HepG2 (cell line): Measurements from ENCODE around the gene CAP2. TPM values are rescaled to one million over a fixed set of nuclear protein-coding genes. Genes with fewer than 3 reads are reported as not detected.

Experiments
- CBFB ChIP-seq: sonication (generic); formaldehyde crosslinking; IDR thresholded peaks from 2 replicates; pipeline ENCODE4 v1.4.0; 2020; ENCODE audit warnings: missing genetic modification reagents
- CBX5 ChIP-seq: sonication (generic); formaldehyde crosslinking; IDR thresholded peaks from 2 replicates; pipeline ENCODE4 v1.4.0; 2020; ENCODE audit warnings: missing genetic modification reagents, borderline replicate concordance
- FOSL1 ChIP-seq: sonication (generic); formaldehyde crosslinking; IDR thresholded peaks from 2 replicates; pipeline ENCODE4 v1.9.0; 2021; ENCODE audit warnings: missing genetic modification reagents, borderline replicate concordance
- FOSL2 ChIP-seq: sonication (generic); formaldehyde crosslinking; IDR thresholded peaks from 2 replicates; pipeline ENCODE4 v1.4.0; 2020; ENCODE audit warnings: missing genetic modification reagents
- GFI1 ChIP-seq: sonication (generic); formaldehyde crosslinking; IDR thresholded peaks from 2 replicates; pipeline ENCODE4 v1.5.0; 2020; ENCODE audit warnings: missing genetic modification reagents, mild to moderate bottlenecking, borderline replicate concordance
- HIC2 ChIP-seq: sonication (generic); formaldehyde crosslinking; IDR thresholded peaks from 2 replicates; pipeline ENCODE4 v1.9.0; 2022; ENCODE audit warnings: low read depth, missing genetic modification reagents
- ISL2 ChIP-seq: sonication (generic); formaldehyde crosslinking; IDR thresholded peaks from 2 replicates; pipeline ENCODE4 v1.5.0; 2020; ENCODE audit warnings: missing genetic modification reagents
- JUND ChIP-seq: sonication (generic); formaldehyde crosslinking; IDR thresholded peaks from 2 replicates; pipeline ENCODE4 v1.8.0; 2022; ENCODE audit warnings: mild to moderate bottlenecking, missing genetic modification reagents
- KLF6 ChIP-seq: IDR thresholded peaks from 2 replicates; pipeline ENCODE4 v1.8.0; 2016; ENCODE audit warnings: missing biosample characterization, missing genetic modification reagents
- KMT2A ChIP-seq: sonication (generic); formaldehyde crosslinking; IDR thresholded peaks from 2 replicates; pipeline ENCODE4 v1.4.0; 2020; ENCODE audit warnings: missing genetic modification reagents
- KMT2B ChIP-seq: IDR thresholded peaks from 2 replicates; pipeline ENCODE4 v1.6.1; 2016; ENCODE audit warnings: missing genetic modification reagents, missing compliant biosample characterization
- MEIS2 ChIP-seq: sonication (generic); formaldehyde crosslinking; IDR thresholded peaks from 2 replicates; pipeline ENCODE4 v1.9.0; 2021; ENCODE audit warnings: mild to moderate bottlenecking, missing genetic modification reagents
- PATZ1 ChIP-seq: sonication (generic); formaldehyde crosslinking; IDR thresholded peaks from 2 replicates; pipeline ENCODE4 v1.4.0; 2020; ENCODE audit warnings: missing genetic modification reagents
- POLR2A ChIP-seq, 2 experiments: IDR thresholded peaks; 2 replicates each; pipeline ENCODE4 v1.6.1; 2011; ENCODE audit warnings: low read depth in 2 of 2, low read length in 2 of 2, mild to moderate bottlenecking in 1 of 2, moderate library complexity in 1 of 2; ENCODE audit not compliant: insufficient read depth in 1 of 2
- POLR2AphosphoS5 ChIP-seq: IDR thresholded peaks from 2 replicates; pipeline ENCODE4 v1.6.1; 2012; ENCODE audit warnings: low read depth, low read length
- RARA ChIP-seq: IDR thresholded peaks from 2 replicates; pipeline ENCODE4 v1.6.1; 2016; ENCODE audit warnings: missing genetic modification reagents, missing compliant biosample characterization
- RBFOX2 ChIP-seq: fragments of 200-400 bp; formaldehyde crosslinking; IDR thresholded peaks from 2 replicates; pipeline ENCODE4 v1.6.1; 2017; ENCODE audit warnings: low read depth, mild to moderate bottlenecking, low read length
- RORA ChIP-seq: sonication (generic); formaldehyde crosslinking; IDR thresholded peaks from 2 replicates; pipeline ENCODE4 v1.5.0; 2020; ENCODE audit warnings: mild to moderate bottlenecking, missing genetic modification reagents, moderate library complexity
- SAP130 ChIP-seq: IDR thresholded peaks from 2 replicates; pipeline ENCODE4 v1.6.1; 2016; ENCODE audit warnings: low read depth
- SATB2 ChIP-seq: sonication (generic); formaldehyde crosslinking; IDR thresholded peaks from 2 replicates; pipeline ENCODE4 v1.5.0; 2020; ENCODE audit warnings: missing genetic modification reagents
- TEAD3 ChIP-seq: optimal IDR thresholded peaks from 2 replicates; pipeline ENCODE3; 2016; ENCODE audit warnings: borderline replicate concordance
- ZFP37 ChIP-seq: sonication (generic); formaldehyde crosslinking; IDR thresholded peaks from 2 replicates; pipeline ENCODE4 v1.4.0; 2020; ENCODE audit warnings: missing genetic modification reagents, borderline replicate concordance
- ZNF484 ChIP-seq: sonication (generic); formaldehyde crosslinking; IDR thresholded peaks from 2 replicates; pipeline ENCODE4 v1.5.1; 2020; ENCODE audit warnings: mild to moderate bottlenecking, low read depth, missing genetic modification reagents, borderline replicate concordance
- ZNF543 ChIP-seq: sonication (generic); formaldehyde crosslinking; IDR thresholded peaks from 2 replicates; pipeline ENCODE4 v1.4.0; 2020; ENCODE audit warnings: mild to moderate bottlenecking, missing genetic modification reagents
- ZNF576 ChIP-seq: sonication (generic); formaldehyde crosslinking; IDR thresholded peaks from 2 replicates; pipeline ENCODE4 v1.4.0; 2020; ENCODE audit warnings: mild to moderate bottlenecking, missing genetic modification reagents
- ZSCAN29 ChIP-seq: sonication (generic); formaldehyde crosslinking; conservative IDR thresholded peaks from 2 replicates; pipeline ENCODE4 v1.4.0; 2020; ENCODE audit warnings: mild to moderate bottlenecking, missing genetic modification reagents
- polyA plus RNA-seq, 8 experiments: library from polyadenylated mRNA; depleted of rRNA in 3 of 8; stranded (reverse) in 7 of 8; unstranded in 1 of 8; fragments of >200 nt; fragmentation: Illumina TruSeq in 4 of 8; extraction: Trizol in 4 of 8; gene quantifications; 2 replicates each; pipeline versions ENCODE4 v1.2.1 to v1.2.3, GENCODE V29; 2011 to 2016; ENCODE audit warnings: low read depth in 4 of 8, missing spikeins in 1 of 8, mixed read lengths in 1 of 8; ENCODE audit not compliant: insufficient read depth in 1 of 8
- total RNA-seq, 5 experiments: library from RNA; depleted of rRNA; stranded (reverse); fragments of >200 nt; fragmentation: Illumina TruSeq; extraction: Trizol; gene quantifications; 2 replicates each; pipeline ENCODE4 v1.2.3, GENCODE V29; 2016; ENCODE audit warnings: low read depth in 1 of 5
- TF ChIP-seq, protein P1 (sequence below): sonication (generic); formaldehyde crosslinking; IDR thresholded peaks from 2 replicates; pipeline ENCODE4 v1.4.0; 2020; ENCODE audit warnings: missing genetic modification reagents

Gene CAP2
- total and polyA plus RNA-seq, 2 of the 13 experiments (the other 11 are each of a cell fraction or from before 2014, with no cell fraction given), result 7.9 to 53.1 TPM

DNA sequence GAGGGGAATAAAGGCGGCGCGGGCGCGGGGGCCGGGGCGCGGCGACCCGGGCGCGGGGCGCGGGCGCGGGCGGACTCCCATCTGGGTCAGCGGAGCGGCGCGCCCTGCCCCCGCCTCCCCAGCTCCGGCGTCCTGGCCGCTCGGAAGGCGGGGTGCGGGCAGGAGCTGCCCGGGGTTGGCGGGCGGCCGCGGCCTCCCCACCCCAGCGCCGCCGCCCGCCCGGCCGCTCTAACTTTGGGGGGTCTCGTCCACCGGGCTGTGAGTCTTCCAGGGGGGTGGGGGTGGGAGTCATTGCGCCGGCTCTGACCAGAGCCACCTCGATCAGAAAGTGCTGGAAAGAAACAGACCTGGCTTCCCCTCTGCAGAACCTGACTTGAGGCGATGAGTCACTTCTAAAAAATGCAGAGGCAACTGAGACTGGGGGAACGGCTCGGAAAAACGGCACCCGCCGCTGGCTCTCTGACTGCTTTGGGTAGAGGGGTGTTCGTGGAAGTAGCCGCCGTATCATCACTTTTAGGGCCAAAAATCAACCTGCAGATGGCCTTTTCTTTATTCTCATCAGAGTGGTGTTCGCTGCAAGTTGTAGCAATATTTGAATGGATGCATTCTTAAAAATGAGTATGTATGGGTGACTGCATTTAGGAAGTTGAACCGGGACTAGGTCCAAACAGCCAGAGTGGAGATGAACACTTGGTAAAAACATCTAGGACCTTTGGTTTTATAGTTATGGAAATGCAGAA lies 667 bp downstream of the CAP2 start (continued):
- TF ChIP-seq RARA (CRISPR knock-in tag) (peak; percentile 35; the same call in 1 of the 2 replicates), ZSCAN29 (peak; percentile 12; the same call in 1 of the 2 replicates), SATB2 (CRISPR knock-in tag) (0 out of 2 replicates have a peak, but pooled peaks have one; percentile 71), FOSL2 (CRISPR knock-in tag) (peak; percentile 98), GFI1 (CRISPR knock-in tag) (no peak), ZNF543 (no peak), CBX5 (0 out of 2 replicates have a peak, but pooled peaks have one; percentile 46), JUND (CRISPR knock-in tag) (peak; percentile 97), RORA (CRISPR knock-in tag) (no peak), KLF6 (CRISPR knock-in tag) (no peak), POLR2A (IDR thresholded peaks at IDR 0.05; ENCODE audit: insufficient read depth in 1 of 2, low read depth in 2 of 2, low read length in 2 of 2) (0 out of 4 replicates have a peak, but pooled peaks of 1 of the 2 experiments have one; percentile 36), ZNF484 (CRISPR knock-in tag) (no peak), ISL2 (CRISPR knock-in tag) (0 out of 2 replicates have a peak, but pooled peaks have one; percentile 36), KMT2B (CRISPR knock-in tag) (0 out of 2 replicates have a peak, but pooled peaks have one; percentile 5), RBFOX2 (peak; percentile 54; the same call in 1 of the 2 replicates), TEAD3 (CRISPR knock-in tag) (peak; percentile 95), KMT2A (CRISPR knock-in tag) (peak; percentile 48; the same call in 1 of the 2 replicates), POLR2AphosphoS5 (no peak), CBFB (CRISPR knock-in tag) (no peak), MEIS2 (CRISPR knock-in tag) (no peak), ZFP37 (CRISPR knock-in tag) (no peak), ZNF576 (CRISPR knock-in tag) (no peak), SAP130 (CRISPR knock-in tag) (peak; percentile 30; the same call in 1 of the 2 replicates), FOSL1 (CRISPR knock-in tag) (peak; percentile 87), HIC2 (no peak), PATZ1 (peak; percentile 50)
- TF ChIP-seq, protein P1, sequence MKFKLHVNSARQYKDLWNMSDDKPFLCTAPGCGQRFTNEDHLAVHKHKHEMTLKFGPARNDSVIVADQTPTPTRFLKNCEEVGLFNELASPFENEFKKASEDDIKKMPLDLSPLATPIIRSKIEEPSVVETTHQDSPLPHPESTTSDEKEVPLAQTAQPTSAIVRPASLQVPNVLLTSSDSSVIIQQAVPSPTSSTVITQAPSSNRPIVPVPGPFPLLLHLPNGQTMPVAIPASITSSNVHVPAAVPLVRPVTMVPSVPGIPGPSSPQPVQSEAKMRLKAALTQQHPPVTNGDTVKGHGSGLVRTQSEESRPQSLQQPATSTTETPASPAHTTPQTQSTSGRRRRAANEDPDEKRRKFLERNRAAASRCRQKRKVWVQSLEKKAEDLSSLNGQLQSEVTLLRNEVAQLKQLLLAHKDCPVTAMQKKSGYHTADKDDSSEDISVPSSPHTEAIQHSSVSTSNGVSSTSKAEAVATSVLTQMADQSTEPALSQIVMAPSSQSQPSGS (CRISPR knock-in tag), result 0 out of 2 replicates have a peak, but pooled peaks have one; percentile 30
